Mesenteric fat pad (tissue), 1 donor: ENCODE results near the gene UBE2Z. TPM values are rescaled to one million over a fixed set of nuclear protein-coding genes. Genes with fewer than 3 reads are reported as not detected.

Source experiments
- DNase-seq: peaks from one replicate; pipeline ENCODE4 v3.0.0-alpha.2; 2020; ENCODE audit warnings: low spot score
- total RNA-seq: library from RNA; stranded (reverse); fragmentation: NEBNext Ultra II Directional; extraction: Animal tissue kit (Norgen Biotek cat#: 25700); gene quantifications from one replicate; pipeline ENCODE4 v1.2.1, GENCODE V29; 2021
- donor health status: DM: yes; HTN: yes; CAD: no.

Gene UBE2Z
- total RNA-seq, 1 donor from 2014 or later = 57.5 TPM

DNA sequence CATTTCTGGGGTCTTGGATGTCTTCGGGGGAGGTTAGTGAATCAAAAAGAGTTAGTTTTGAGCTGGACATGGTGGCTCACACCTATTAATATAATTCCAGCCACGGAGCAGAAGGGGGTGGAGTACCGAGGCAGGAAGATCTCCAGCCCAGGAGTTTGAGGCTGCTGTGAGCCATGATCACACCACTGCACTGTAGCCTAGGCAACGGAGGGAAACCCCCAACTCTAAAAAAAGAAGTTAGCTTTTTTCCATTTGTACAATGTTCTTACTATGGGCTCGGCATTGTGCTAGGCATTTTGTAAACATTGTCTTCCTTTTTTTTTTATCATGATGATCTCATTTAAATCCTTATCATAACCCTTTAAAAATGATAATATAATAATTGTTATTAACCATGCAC is 44.7 kb downstream of the UBE2Z start:
- no peak for DNase-seq

DNA sequence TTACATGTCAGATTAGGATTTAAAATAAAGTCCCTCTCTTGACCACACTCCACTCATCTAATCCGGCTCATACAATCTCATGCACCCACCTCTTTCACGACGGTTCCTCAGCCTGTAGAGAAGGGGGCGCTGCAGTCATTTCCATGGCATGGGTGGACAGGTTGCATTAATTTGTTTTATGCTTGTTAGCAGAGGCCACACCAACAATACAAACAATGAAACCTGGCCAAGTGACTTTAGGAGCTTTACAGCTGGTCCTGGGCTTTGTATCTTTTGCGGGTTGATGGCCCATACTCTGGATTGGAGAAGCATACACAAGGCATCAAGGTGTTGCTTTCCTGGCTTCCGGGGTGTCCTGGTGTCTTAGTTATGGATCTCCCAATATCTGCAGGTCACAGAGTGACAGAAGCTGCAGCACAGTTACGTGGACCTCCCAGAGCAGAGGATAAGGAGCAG is 46.1 kb downstream of the UBE2Z start:
- no peak for DNase-seq

DNA sequence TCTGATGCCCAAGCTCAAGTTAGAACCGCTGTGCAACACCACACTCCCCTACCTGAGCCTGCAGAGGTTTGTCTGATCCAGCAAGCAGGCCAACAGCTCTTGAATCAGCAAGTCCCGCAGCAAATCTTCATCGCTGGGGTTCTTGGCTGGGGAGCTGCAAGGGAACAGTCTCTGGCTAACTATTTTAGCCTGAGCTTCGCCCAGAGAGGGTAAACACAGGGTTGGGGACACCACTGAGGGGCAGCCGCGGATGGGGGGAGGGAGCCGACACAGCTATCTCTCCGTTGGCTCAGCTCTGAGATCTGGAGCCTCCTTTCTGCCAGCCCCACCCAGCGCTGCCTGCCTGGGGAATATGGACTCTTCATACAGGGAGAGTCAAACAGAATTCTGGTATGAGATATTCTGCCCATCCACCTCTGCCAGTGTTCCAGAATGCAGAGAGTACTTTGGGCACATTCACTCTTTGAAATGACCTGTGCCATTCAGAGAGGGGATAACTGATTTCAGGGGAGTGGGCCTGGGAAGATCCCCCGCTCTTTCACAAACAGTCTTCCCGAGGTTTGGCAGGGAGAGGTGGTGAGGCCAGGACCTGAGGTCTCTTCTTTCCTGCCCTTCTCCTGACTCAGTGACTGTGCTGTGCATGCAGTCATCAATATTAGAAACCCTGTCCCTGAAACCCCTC is 52.8 kb downstream of the UBE2Z start:
- no peak for DNase-seq

DNA sequence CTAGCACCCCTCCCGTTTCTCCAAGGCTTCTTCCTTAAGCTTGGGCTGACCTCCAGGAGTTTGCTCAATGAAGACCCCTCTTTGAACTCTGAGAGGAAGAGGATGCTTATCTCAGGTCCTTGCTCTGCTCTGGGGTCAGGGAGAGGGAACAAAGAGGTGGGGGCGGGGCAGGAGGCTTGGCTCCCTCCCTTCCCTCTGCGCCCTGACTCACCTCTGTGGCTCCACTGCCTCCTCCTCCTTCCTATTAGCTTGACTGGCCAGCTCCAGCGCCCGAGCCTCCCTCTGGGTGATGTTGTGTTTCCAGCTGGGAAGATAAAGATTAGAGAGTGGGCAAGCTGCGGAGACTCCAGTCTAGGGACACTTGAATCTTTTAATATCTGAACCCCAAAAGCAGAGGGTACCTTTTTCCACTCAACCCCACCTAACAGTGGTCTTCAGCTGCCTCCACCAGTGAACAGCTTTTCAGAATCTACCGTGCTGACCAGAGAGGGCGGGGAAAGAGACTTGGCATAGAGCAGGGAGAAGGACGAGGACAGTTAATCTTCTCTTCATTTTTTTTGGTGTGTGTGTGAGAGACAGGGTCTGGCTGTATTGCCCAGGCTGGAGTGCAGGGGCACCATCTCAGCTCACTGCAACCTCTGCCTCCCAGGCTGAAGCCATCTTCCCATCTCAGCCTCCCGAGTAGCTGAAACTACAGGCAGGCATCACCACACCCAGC is 53.5 kb downstream of the UBE2Z start:
- no peak for DNase-seq

DNA sequence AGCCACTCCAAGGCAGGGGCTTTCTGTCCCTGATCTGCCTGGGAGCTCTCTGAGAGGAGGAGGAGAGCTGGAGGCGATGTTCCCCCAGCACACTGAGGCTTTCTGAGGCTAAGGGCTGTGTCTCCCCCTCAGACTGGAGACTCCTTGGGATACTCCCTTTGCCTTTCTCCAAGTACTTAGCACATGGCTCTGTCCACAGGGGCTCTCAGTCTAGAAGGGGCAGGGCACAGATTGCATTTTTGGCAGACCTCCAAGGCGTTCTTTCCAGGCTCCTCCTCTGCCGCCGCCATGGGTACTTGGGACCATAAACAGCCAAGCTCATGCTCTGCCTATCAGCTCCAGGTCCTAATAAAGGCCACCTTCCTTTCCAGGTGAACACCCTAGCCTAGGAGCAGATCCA is 62.0 kb downstream of the UBE2Z start:
- DNase-seq = no peak

DNA sequence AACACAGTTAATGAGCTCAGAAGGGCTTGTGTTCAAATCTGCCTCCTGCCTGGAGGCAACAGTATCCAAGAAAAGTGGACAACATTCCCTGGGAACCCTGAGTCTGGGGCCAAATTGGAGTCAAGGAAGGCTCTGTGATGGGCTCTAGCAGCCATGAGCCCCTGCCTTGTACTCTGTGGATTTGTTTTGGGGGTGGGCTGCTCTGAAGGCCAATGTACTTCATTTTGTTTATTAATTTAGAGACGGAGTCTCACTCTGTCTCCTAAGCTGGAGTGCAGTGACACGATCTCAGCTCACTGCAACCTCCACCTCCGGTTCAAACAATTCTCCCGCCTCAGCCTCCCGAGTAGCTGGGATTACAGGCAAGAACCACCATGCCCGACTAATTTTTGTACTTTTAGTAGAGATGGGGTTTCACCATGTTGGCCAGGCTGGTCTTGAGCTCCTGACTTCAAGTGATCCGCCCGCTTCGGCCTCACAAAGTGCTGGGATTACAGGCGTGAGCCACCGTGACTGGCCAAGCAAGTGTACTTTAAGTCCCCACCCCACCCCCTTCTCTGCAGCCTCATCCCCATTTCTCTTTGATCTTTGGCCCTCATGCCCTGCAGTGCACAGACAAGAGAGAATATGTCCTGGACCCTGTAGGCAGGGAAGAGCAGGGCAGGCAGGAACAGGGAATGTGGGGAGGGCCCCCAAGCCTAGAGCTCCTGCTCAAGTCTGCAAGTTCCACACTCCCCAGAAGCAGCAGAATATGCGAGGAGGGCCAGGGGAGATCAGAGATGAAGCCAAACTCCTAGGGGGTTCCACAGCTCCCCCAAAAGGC is 62.9 kb downstream of the UBE2Z start:
- no peak for DNase-seq

DNA sequence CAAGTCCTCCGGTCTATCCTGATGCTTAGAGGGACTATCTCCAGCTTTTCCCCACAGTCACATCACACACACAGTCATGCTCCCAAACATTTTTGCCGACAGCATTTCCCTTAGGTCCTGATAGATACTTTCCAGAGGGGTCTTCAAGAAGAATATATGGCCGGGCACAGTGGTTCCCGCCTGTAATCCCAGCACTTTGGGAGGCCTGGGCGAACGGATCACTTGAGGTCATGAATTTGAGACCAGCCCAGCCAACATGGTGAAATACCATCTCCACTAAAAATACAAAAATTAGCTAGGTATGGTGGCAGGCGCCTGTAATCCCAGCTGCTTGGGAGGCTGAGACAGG is 64.5 kb downstream of the UBE2Z start:
- DNase-seq = no peak

DNA sequence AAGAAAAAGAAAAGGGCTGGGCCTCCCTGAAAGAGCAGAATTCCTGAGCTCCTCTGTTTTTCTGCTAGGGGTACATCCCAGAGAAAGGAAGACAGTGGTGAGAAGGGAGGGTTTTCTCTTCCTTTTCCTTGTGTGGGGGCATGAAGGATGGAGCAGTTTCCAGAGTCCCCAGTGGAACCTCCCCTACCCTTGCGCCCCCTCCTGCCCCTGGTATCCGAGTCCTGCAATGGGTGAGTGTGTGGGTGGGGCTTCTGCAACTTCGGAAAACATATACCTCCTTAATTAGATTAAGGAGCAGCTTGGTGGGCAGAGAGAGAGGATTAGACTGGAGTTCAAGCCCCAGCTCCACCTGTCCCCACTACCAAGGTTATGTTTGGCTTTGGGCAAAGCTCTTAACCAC is 65.6 kb downstream of the UBE2Z start:
- DNase-seq = no peak

Other genes with a start within 250 kb of the UBE2Z start
- not detected for gene PRAC1, start 185.9 kb upstream of the UBE2Z start, total RNA-seq
- gene PRAC2, start 185.2 kb upstream of the UBE2Z start, total RNA-seq = not detected
- gene HOXB13, start 179.7 kb upstream of the UBE2Z start, total RNA-seq = not detected
- not detected for gene TTLL6, start 91.2 kb upstream of the UBE2Z start, total RNA-seq
- 168 TPM for gene CALCOCO2, start 77.4 kb upstream of the UBE2Z start, total RNA-seq
- gene ATP5MC1, start 15.6 kb upstream of the UBE2Z start, total RNA-seq = 51.0 TPM
- 104 TPM for gene SNF8, start 36.4 kb downstream of the UBE2Z start, total RNA-seq
- gene GIP, start 60.2 kb downstream of the UBE2Z start, total RNA-seq = not detected
- not detected for gene IGF2BP1, start 89.0 kb downstream of the UBE2Z start, total RNA-seq
- gene B4GALNT2, start 224.4 kb downstream of the UBE2Z start, total RNA-seq = not detected